Small intestine (tissue), 7 donors: ENCODE results near the gene PSMB1. TPM values are rescaled to one million over a fixed set of nuclear protein-coding genes. Genes with fewer than 3 reads are reported as not detected.

Source experiments
- DNase-seq, 2 donors: peaks; one replicate each; pipeline versions ENCODE4 v3.0.0 to v3.0.0-alpha.2; 2013
- FAIRE-seq: peaks from 2 replicates; lab custom pipeline; 2012; peaks lifted over from hg19 to GRCh38; lab: Jason Lieb, UNC
- H3K27ac ChIP-seq, 3 donors: one replicate each; pipeline ENCODE4 v1.5.1; 2013; ENCODE audit warnings: low read length in 2 of 3, mild to moderate bottlenecking in 2 of 3, control low read depth in 1 of 3, inconsistent platforms in 1 of 3, low read depth in 1 of 3, moderate library complexity in 1 of 3
- H3K27me3 ChIP-seq, 3 donors: one replicate each; pipeline ENCODE4 v1.6.1; 2013; ENCODE audit warnings: low read length in 3 of 3, inconsistent platforms in 1 of 3; ENCODE audit not compliant: control insufficient read depth in 3 of 3, insufficient read depth in 3 of 3
- H3K36me3 ChIP-seq, 3 donors: one replicate each; pipeline ENCODE4 v1.6.1; 2013; ENCODE audit warnings: low read length in 3 of 3, inconsistent platforms in 1 of 3, low read depth in 1 of 3, mild to moderate bottlenecking in 1 of 3, moderate library complexity in 1 of 3; ENCODE audit not compliant: control insufficient read depth in 3 of 3, insufficient read depth in 2 of 3
- H3K4me1 ChIP-seq, 3 donors: one replicate each; pipeline ENCODE4 v1.6.1; 2013; ENCODE audit warnings: low read length in 2 of 3, inconsistent platforms in 1 of 3, low read depth in 1 of 3, mild to moderate bottlenecking in 1 of 3, moderate library complexity in 1 of 3; ENCODE audit not compliant: control insufficient read depth in 3 of 3, insufficient read depth in 2 of 3
- H3K4me3 ChIP-seq, 3 donors: one replicate each; pipeline ENCODE4 v1.5.1; 2013; ENCODE audit warnings: low read length in 3 of 3, control low read depth in 1 of 3, inconsistent platforms in 1 of 3, low read depth in 1 of 3, mild to moderate bottlenecking in 1 of 3, moderate library complexity in 1 of 3
- H3K9me3 ChIP-seq, 2 donors: one replicate each; pipeline ENCODE4 v1.6.1; 2013; ENCODE audit warnings: low read depth in 1 of 2, low read length in 1 of 2; ENCODE audit not compliant: control insufficient read depth in 2 of 2, insufficient read depth in 1 of 2
- WGBS, 3 donors: extraction: QIAGEN DNeasy Blood & Tissue Kit; methylation state at CpG; one replicate each; pipeline ENCODE4 v1.1.7; 2013; 5-methylcytosine and 5-hydroxymethylcytosine counted together
- polyA plus RNA-seq, 4 donors: library from polyadenylated mRNA; stranded (reverse) in 3 of 4; unstranded in 1 of 4; fragments of 200-250 nt in 3 of 4; fragments of 120-200 nt in 1 of 4; gene quantifications; one replicate each; pipeline versions ENCODE4 v1.2.1 to v1.2.3, GENCODE V29; 2013
- donor health status: healthy with polysubstance abuse.
- donor health status: control.
- donor health status: control.
- donor health status: Bipolar disorder and iron deficiency.
- donor health status: healthy.

The PSMB1 gene
- polyA plus RNA-seq, 4 donors, result 198 to 314 (median 308) TPM

DNA sequence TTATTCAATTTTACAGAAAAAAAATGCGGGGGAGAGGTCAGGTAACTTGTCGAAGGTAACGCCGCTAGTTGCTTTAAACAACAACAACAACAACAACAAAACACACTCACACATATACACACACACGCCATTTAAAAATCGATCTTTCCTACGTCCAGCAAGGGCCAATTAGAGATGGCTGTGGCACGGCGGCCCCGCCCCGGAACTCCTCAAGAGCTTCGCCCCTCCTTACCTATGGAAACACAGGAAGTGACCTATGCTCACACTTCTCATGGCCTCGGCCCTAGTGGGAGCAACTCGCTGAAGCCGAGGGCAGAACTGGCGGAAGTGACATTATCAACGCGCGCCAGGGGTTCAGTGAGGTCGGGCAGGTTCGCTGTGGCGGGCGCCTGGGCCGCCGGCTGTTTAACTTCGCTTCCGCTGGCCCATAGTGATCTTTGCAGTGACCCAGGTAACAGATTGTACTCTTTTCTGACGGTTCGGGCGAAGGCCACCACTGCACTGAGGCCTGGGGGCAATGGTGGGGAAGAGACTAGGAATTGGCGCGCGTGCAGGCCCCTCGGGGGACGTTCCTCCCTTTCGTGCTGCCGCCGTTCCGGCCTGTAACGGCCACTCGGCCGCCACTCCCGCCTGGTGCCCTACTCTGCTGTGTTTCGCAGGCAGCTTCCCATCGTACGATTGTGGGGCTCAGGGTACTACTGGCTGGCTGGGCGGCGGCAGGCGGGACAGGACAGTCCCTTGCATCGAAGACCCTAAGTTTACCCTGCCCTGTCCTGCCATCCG is 1.1 kb upstream of the PSMB1 start, which contains the start of gene TBP:
Gene TBP, plus strand, starts transcription at position 357 of the 783 bp plus-strand sequence. CDS start 2,661 bp downstream, outside the sequence.
- Histone ChIP-seq H3K4me3 (peak within 1 kb of the TSS; percentile 76 to 99 (median 78)), H3K9me3 (no peaks in the 10 kb centered on the region), H3K27ac (peak within 1 kb of the TSS; percentile 80 to 99 (median 93)), H3K36me3 (peaks cover 0 to 6% (median 3%) of the 10 kb centered on the region in 3 donors), H3K27me3 (no peaks in the 10 kb centered on the region), H3K4me1 (peaks cover 4 to 11% (median 7%) of the 10 kb centered on the region in 3 donors)
- FAIRE-seq (peak; percentile 15), DNase-seq (peak; percentile 99)
- WGBS, 3 donors, result 0 to 1% (median 0%) methylated on average over 50 to 51 of the region's 51 CpGs

DNA sequence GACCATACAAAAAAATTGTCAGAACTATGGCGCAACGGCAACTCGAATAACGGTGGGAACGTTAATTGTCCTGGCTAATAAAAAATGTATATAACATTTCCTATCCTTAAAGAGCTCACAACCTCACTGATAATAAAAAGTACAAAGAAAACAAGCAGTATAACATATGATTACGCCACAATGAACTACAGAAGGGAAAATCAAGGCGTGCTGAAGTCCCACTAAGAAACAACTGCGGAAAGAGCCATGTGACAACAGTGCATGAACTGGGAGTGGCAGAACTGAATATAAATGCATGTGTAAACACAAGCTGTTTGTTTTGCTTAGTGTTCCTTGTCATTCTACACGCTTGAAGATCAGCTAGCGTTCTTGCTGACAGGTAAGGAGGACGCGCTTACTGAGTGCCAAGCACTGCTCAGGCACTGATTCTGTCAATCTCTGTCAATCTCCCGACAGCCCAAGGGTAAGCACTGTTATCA is 466 bp upstream of the PSMB1 start:
- no peak for FAIRE-seq
- peak; percentile 62 to 87 for DNase-seq

DNA sequence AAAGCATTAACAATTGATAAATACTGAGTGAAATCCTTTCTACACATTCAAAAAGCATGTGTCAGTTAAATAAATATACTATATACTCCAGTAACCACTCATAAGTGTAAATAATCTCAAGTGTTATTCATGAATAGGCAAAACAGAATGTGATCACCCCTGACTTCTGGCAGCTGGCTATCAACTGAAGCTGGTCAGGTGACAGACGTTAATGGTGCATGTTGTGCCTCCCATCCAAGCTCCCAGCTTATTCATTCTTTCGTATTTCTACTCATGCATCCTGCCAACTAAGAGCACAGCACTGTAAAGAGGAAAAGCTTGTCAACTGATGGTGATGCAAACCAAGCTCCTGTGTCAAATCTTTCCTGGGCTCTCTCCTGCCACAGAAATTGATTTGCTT is 7.7 kb downstream of the PSMB1 start:
- no peak overlapping the region for H3K27ac ChIP-seq
- FAIRE-seq (no peak), DNase-seq (no peak)
- H3K9me3 ChIP-seq, result no peaks in the 10 kb centered on the region
- H3K4me1 ChIP-seq, result peaks cover 0 to 6% (median 0%) of the 10 kb centered on the region in 3 donors
- WGBS, 3 donors, result 16 to 44% (median 27%) methylated on average over 2 of the region's 2 CpGs
- no peaks in the 10 kb centered on the region for H3K27me3 ChIP-seq
- H3K36me3 ChIP-seq, result peaks cover 0 to 26% (median 15%) of the 10 kb centered on the region in 3 donors
- H3K4me3 ChIP-seq, result no peak overlapping the region

More for the DNA sequence above, 466 bp upstream of the PSMB1 start:
- H3K27ac ChIP-seq, result peak overlapping the region; percentile 80 to 99 (median 93)
- no peaks in the 10 kb centered on the region for H3K27me3 ChIP-seq
- no peaks in the 10 kb centered on the region for H3K9me3 ChIP-seq
- 0 to 1% (median 0%) methylated on average over 13 of the region's 13 CpGs for WGBS, 3 donors
- peaks cover 4 to 11% (median 11%) of the 10 kb centered on the region in 3 donors for H3K4me1 ChIP-seq
- peaks cover 0 to 4% (median 3%) of the 10 kb centered on the region in 3 donors for H3K36me3 ChIP-seq
- H3K4me3 ChIP-seq, result peak overlapping the region; percentile 17 to 99 (median 78)

DNA sequence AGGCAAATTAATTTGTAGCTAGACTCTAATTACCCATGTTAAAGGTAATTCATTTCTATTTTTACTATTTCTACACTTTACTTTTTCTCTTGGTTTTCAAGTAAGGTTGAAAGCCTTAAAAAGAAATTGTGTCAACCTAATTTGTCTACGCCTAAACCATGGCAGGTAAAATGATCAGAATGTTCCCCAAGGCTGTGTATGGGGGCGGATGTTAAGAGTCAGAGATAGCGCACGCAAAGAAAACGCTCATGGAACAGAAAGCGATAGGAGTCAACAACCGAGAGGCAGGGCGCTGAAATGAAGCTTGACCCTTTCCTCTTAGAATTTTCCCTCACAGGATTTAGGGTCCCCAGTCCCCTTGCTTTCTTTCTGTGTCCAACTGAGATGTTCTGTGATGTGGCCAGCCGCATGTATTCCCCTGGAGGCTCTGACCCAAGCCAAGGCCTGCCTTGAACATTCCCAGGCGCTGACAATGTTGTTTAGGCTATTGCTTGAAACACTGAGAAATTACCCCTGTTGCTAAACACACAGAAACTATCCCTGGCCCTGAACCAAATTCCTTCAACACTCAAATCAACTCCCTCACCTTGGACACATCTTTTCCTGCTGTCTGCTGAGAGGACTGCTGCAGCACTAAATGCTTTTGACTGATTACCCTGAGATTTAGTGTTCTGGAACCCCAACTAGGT is 10.9 kb downstream of the PSMB1 start:
- Histone ChIP-seq H3K27me3 (no peaks in the 10 kb centered on the region), H3K4me3 (no peak overlapping the region), H3K27ac (no peak overlapping the region), H3K36me3 (peaks cover 6 to 29% (median 27%) of the 10 kb centered on the region in 3 donors), H3K9me3 (no peaks in the 10 kb centered on the region), H3K4me1 (peaks cover 0 to 7% (median 0%) of the 10 kb centered on the region in 3 donors)
- DNase-seq, result no peak
- WGBS, 3 donors, result 89 to 96% (median 95%) methylated on average over 10 of the region's 10 CpGs
- no peak for FAIRE-seq

DNA sequence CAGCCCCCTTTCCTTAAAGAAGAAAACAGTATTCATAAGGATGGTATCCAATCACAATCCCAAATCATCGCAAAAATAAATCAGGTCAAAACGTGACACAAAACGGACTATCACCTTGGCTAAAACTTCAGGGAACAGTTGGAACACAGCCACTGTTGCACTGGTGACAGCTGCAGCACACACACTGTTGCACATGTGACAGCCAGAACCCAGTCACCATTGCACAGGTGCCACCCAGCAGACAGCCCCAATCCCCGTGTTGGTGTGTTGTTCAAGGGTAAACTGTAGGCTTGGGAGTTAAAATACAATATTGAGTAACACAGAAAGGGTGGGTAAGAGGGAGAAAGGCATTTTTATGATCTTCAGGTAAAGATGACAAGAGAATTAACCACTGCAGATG is 15.8 kb downstream of the PSMB1 start:
- FAIRE-seq, result no peak
- Histone ChIP-seq H3K4me1 (peaks cover 0 to 41% (median 0%) of the 10 kb centered on the region in 3 donors), H3K27me3 (no peaks in the 10 kb centered on the region), H3K4me3 (no peak overlapping the region), H3K27ac (peak overlapping the region in 1 of 3 donors; percentile 72), H3K36me3 (peaks cover 18 to 33% (median 31%) of the 10 kb centered on the region in 3 donors), H3K9me3 (no peaks in the 10 kb centered on the region)
- 56 to 83% (median 76%) methylated on average over 4 of the region's 4 CpGs for WGBS, 3 donors
- no peak for DNase-seq

DNA sequence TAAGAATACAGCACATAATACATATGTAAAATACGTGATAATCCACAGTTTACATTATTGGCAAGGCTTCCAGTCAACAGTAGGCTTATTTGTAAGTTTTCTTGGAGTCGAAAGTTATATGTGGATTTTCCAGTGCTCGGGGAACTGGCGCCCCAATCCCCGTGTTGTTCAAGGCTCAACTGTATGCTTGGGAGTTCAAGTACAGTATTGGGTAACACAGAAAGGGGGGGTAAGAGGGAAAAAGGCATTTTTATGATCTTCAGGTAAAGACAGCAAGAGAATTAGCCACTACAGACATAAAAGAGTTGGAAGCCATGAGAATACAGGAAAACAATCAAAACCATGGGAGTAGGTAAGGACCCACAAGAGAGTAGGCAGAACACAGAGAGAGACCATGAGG is 16.4 kb downstream of the PSMB1 start:
- WGBS, 3 donors, result 57 to 75% (median 64%) methylated on average over 5 of the region's 5 CpGs
- peak overlapping the region in 1 of 3 donors; percentile 72 for H3K27ac ChIP-seq
- DNase-seq (peak in 1 of 2 donors; percentile 74), FAIRE-seq (no peak)
- peaks cover 0 to 44% (median 0%) of the 10 kb centered on the region in 3 donors for H3K4me1 ChIP-seq
- no peaks in the 10 kb centered on the region for H3K9me3 ChIP-seq
- peaks cover 18 to 31% (median 29%) of the 10 kb centered on the region in 3 donors for H3K36me3 ChIP-seq
- no peaks in the 10 kb centered on the region for H3K27me3 ChIP-seq
- no peak overlapping the region for H3K4me3 ChIP-seq

DNA sequence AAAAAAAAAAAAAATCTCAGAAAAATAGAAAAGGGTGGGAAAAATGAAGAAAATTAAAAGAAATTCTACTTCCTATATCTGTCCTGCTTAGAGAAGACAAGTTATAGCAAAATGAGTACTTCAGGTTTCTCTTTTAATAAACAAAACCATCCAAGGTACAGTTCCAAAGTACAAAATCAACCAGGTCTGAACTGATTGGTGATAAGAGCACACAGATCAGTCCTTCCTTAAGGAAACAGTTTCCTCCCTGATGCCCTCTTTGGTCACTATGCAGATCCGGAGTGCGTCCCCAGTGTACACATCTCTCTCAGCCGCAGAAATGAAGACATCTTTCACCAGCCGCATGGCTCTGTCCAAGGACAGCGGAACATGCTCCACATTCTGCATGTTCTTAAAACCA is 18.1 kb downstream of the PSMB1 start:
- Histone ChIP-seq H3K4me3 (no peak overlapping the region), H3K9me3 (no peaks in the 10 kb centered on the region), H3K27me3 (no peaks in the 10 kb centered on the region), H3K4me1 (peaks cover 0 to 44% (median 0%) of the 10 kb centered on the region in 3 donors), H3K27ac (peak overlapping the region in 1 of 3 donors; percentile 72), H3K36me3 (peaks cover 18 to 31% (median 22%) of the 10 kb centered on the region in 3 donors)
- WGBS, 3 donors, result 41 to 77% (median 67%) methylated on average over 5 of the region's 5 CpGs
- DNase-seq, result peak; percentile 75 to 89
- FAIRE-seq, result no peak

DNA sequence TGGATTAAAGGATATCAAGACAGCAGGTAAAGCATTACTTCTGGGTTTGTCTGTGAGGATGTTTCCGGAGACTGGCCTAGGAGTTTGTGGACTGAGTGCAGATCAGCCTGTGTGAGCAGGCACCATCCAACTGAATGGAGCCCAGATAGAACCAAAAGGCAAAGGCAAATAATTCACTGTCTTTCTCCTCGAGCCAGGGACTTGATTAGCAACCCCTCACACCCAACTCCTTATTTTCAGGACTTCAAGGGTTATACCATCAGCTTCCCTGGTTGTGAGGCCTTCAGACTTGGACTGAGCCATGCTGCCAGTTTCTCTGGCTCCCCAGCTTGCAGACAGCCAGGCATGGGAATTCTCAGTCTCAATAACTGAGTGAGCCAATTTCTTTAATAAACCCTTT is 19.3 kb downstream of the PSMB1 start:
- WGBS, 3 donors, result 83 to 85% (median 84%) methylated on average over 2 of the region's 2 CpGs
- Histone ChIP-seq H3K36me3 (peaks cover 15 to 30% (median 21%) of the 10 kb centered on the region in 3 donors), H3K4me1 (peaks cover 0 to 44% (median 0%) of the 10 kb centered on the region in 3 donors)

More for the DNA sequence above, 19.3 kb downstream of the PSMB1 start:
- Histone ChIP-seq H3K4me3 (no peak overlapping the region), H3K27ac (peak overlapping the region in 1 of 3 donors; percentile 72), H3K27me3 (no peaks in the 10 kb centered on the region), H3K9me3 (no peaks in the 10 kb centered on the region)
- DNase-seq (no peak), FAIRE-seq (no peak)
